GM23338 (cell line): ENCODE results near the gene IYD. TPM values are rescaled to one million over a fixed set of nuclear protein-coding genes. Genes with fewer than 3 reads are reported as not detected.

ENCODE experiments used
- ATAC-seq: fragments of 200-7000 bp; cut with Tn5 transposase; 3 replicates; pipeline ENCODE4 v1.9.1; 2020
- DNase-seq: peaks from one replicate; pipeline ENCODE4 v3.0.0-alpha.2; 2015; ENCODE audit warnings: low spot score
- H2AFZ ChIP-seq: fragments of 200-600 bp; sonication (generic); 2 replicates; pipeline ENCODE4 v1.8.0; 2016; ENCODE audit warnings: antibody characterized with exemption, mild to moderate bottlenecking, moderate library complexity
- H3F3A ChIP-seq: fragments of 200-600 bp; sonication (generic); replicated peaks from 2 replicates; pipeline ENCODE4 v1.8.0; 2017; ENCODE audit warnings: antibody characterized with exemption, mixed run types, low read depth
- H3K27ac ChIP-seq: fragments of 200-600 bp; sonication (generic); 2 replicates; pipeline ENCODE4 v1.6.1; 2016; ENCODE audit warnings: low read depth
- H3K27me3 ChIP-seq: fragments of 200-600 bp; sonication (generic); 2 replicates; pipeline ENCODE4 v1.8.0; 2016; ENCODE audit warnings: mild to moderate bottlenecking, mixed run types, moderate library complexity; ENCODE audit not compliant: insufficient read depth
- H3K36me3 ChIP-seq: fragments of 200-600 bp; sonication (generic); 2 replicates; pipeline ENCODE4 v1.8.0; 2016; ENCODE audit warnings: mild to moderate bottlenecking; ENCODE audit not compliant: insufficient read depth
- H3K4me1 ChIP-seq: fragments of 200-600 bp; sonication (generic); 2 replicates; pipeline ENCODE4 v1.8.0; 2016; ENCODE audit warnings: mild to moderate bottlenecking, moderate library complexity; ENCODE audit not compliant: insufficient read depth
- H3K4me2 ChIP-seq: fragments of 200-600 bp; sonication (generic); 2 replicates; pipeline ENCODE4 v1.7.1; 2017; ENCODE audit warnings: mixed run types
- H3K4me3 ChIP-seq: fragments of 200-600 bp; sonication (generic); 2 replicates; pipeline ENCODE4 v1.6.1; 2016; ENCODE audit warnings: mixed run types
- H3K79me2 ChIP-seq: fragments of 200-600 bp; sonication (generic); replicated peaks from 2 replicates; pipeline ENCODE4 v1.8.0; 2017; ENCODE audit warnings: mild to moderate bottlenecking; ENCODE audit not compliant: insufficient read depth
- H3K9me2 ChIP-seq: fragments of 200-600 bp; sonication (generic); 2 replicates; pipeline ENCODE4 v1.8.0; 2017; ENCODE audit not compliant: insufficient read depth
- H4K20me1 ChIP-seq: fragments of 200-600 bp; sonication (generic); replicated peaks from 2 replicates; pipeline ENCODE4 v1.8.0; 2017; ENCODE audit warnings: mild to moderate bottlenecking; ENCODE audit not compliant: insufficient read depth
- H3K27ac Mint-ChIP-seq: 2 replicates; pipeline ENCODE4 v1.8.0; 2020; ENCODE audit warnings: inconsistent platforms, mild to moderate bottlenecking, moderate library complexity, mixed read lengths
- H3K27me3 Mint-ChIP-seq: 3 replicates; pipeline ENCODE4 v1.8.0; 2022; ENCODE audit warnings: low read depth, mild to moderate bottlenecking, moderate library complexity, mixed read lengths, inconsistent platforms; ENCODE audit not compliant: insufficient read depth, poor library complexity
- H3K36me3 Mint-ChIP-seq: 3 replicates; pipeline ENCODE4 v1.8.0; 2021; ENCODE audit warnings: low read depth, mild to moderate bottlenecking, inconsistent platforms, moderate library complexity, mixed read lengths
- H3K4me1 Mint-ChIP-seq: 3 replicates; pipeline ENCODE4 v1.8.0; 2020; ENCODE audit warnings: mild to moderate bottlenecking, inconsistent platforms, mixed read lengths
- H3K4me3 Mint-ChIP-seq: 3 replicates; pipeline ENCODE4 v1.8.0; 2021; ENCODE audit warnings: moderate library complexity, mild to moderate bottlenecking, inconsistent platforms, mixed read lengths
- H3K9me3 Mint-ChIP-seq: 3 replicates; pipeline ENCODE4 v1.8.0; 2020; ENCODE audit warnings: moderate library complexity, mild to moderate bottlenecking, inconsistent platforms, mixed read lengths
- CREB1 ChIP-seq: fragments of 250-450 bp; sonication (Bioruptor Pico); IDR thresholded peaks from 2 replicates; pipeline ENCODE4 v1.5.0; 2020; ENCODE audit warnings: low read depth, mild to moderate bottlenecking, moderate library complexity
- CTCF ChIP-seq, 2 experiments: fragments of 200-600 bp in 1 of 2; sonication (generic) in 1 of 2; conservative IDR thresholded peaks; 2 replicates each; pipeline versions ENCODE4 v1.5.1 to v1.6.1; 2016 to 2017; ENCODE audit warnings: antibody characterized with exemption in 2 of 2, low read depth in 2 of 2, mild to moderate bottlenecking in 2 of 2, moderate library complexity in 1 of 2
- EZH2 ChIP-seq: fragments of 200-600 bp; sonication (generic); IDR thresholded peaks from one replicate; pipeline ENCODE4 v1.8.0; 2017; ENCODE audit warnings: antibody characterized with exemption, mild to moderate bottlenecking, low read depth; ENCODE audit not compliant: unreplicated experiment
- EZH2phosphoT487 ChIP-seq: fragments of 200-600 bp; sonication (generic); IDR thresholded peaks from one replicate; pipeline ENCODE4 v1.8.1; 2018; ENCODE audit warnings: antibody characterized with exemption; ENCODE audit not compliant: unreplicated experiment
- JUNB ChIP-seq: IDR thresholded peaks from one replicate; pipeline ENCODE4 v1.6.1; 2016; ENCODE audit warnings: antibody characterized with exemption; ENCODE audit not compliant: unreplicated experiment
- NANOG ChIP-seq: IDR thresholded peaks from 2 replicates; pipeline ENCODE4 v1.6.1; 2016; ENCODE audit warnings: antibody characterized with exemption, borderline replicate concordance
- POLR2AphosphoS5 ChIP-seq: IDR thresholded peaks from 2 replicates; pipeline ENCODE4 v1.6.1; 2016; ENCODE audit warnings: antibody characterized with exemption, low read depth
- STAT1 ChIP-seq: IDR thresholded peaks from one replicate; pipeline ENCODE4 v1.6.1; 2016; ENCODE audit warnings: antibody characterized with exemption; ENCODE audit not compliant: unreplicated experiment
- ZNF114 ChIP-seq: fragments of 250-450 bp; sonication (Bioruptor Pico); IDR thresholded peaks from 2 replicates; pipeline ENCODE4 v1.5.0; 2020; ENCODE audit warnings: mild to moderate bottlenecking, moderate library complexity
- ZNF331 ChIP-seq: fragments of 250-450 bp; sonication (Bioruptor Pico); IDR thresholded peaks from 2 replicates; pipeline ENCODE4 v1.5.0; 2020; ENCODE audit warnings: low read depth, mild to moderate bottlenecking, moderate library complexity
- polyA plus RNA-seq: library from polyadenylated mRNA; unstranded; fragments of >200 nt; fragmentation: Nextera tagmentation; extraction: Ambion mirVana; gene quantifications from 2 replicates; pipeline ENCODE4 v1.2.1, GENCODE V29; 2016
- total RNA-seq: library from RNA; depleted of rRNA; stranded (reverse); fragments of >200 nt; shearing (Covaris generic); gene quantifications from 2 replicates; pipeline ENCODE4 v1.2.3, GENCODE V29; 2014
- TF ChIP-seq, protein P1 (sequence below): IDR thresholded peaks from 2 replicates; pipeline ENCODE4 v1.6.1; 2016; ENCODE audit warnings: antibody characterized with exemption
- TF ChIP-seq, protein P2 (sequence below): fragments of 250-450 bp; sonication (Bioruptor Pico); IDR thresholded peaks from 2 replicates; pipeline ENCODE4 v1.5.0; 2020; ENCODE audit warnings: mild to moderate bottlenecking, moderate library complexity
- TF ChIP-seq, protein P3 (sequence below): IDR thresholded peaks from one replicate; pipeline ENCODE4 v1.6.1; 2018; ENCODE audit warnings: antibody characterized with exemption; ENCODE audit not compliant: unreplicated experiment

Gene IYD
- total and polyA plus RNA-seq, 2 experiments from 2014 or later, result not detected

- Mint-ChIP-seq H3K36me3 (no peaks in the 10 kb centered on the region), H3K27ac (no peak overlapping the region), H3K27me3 (no peaks in the 10 kb centered on the region), H3K4me3 (no peak overlapping the region), H3K4me1 (no peaks in the 10 kb centered on the region), H3K9me3 (peaks cover 4% of the 10 kb centered on the region; the same call in 2 of the 3 replicates)
- Histone ChIP-seq H4K20me1 (no peaks in the 10 kb centered on the region), H3K4me3 (no peak overlapping the region), H3K4me1 (no peaks in the 10 kb centered on the region), H3F3A (no peaks in the 10 kb centered on the region), H3K27me3 (no peaks in the 10 kb centered on the region), H3K9me2 (peaks cover 5% of the 10 kb centered on the region; the same call in 1 of the 2 replicates), H3K79me2 (no peaks in the 10 kb centered on the region), H2AFZ (no peak overlapping the region), H3K4me2 (no peak overlapping the region), H3K36me3 (no peaks in the 10 kb centered on the region), H3K27ac (no peak overlapping the region)
- TF ChIP-seq, protein P1, sequence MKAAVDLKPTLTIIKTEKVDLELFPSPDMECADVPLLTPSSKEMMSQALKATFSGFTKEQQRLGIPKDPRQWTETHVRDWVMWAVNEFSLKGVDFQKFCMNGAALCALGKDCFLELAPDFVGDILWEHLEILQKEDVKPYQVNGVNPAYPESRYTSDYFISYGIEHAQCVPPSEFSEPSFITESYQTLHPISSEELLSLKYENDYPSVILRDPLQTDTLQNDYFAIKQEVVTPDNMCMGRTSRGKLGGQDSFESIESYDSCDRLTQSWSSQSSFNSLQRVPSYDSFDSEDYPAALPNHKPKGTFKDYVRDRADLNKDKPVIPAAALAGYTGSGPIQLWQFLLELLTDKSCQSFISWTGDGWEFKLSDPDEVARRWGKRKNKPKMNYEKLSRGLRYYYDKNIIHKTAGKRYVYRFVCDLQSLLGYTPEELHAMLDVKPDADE, result no peak
- TF ChIP-seq STAT1 (no peak), CTCF (conservative IDR thresholded peaks at IDR 0.05; ENCODE audit: low read depth in 2 of 2) (no peak), CREB1 (CRISPR knock-in tag) (no peak), NANOG (no peak), EZH2 (no peak), ZNF114 (CRISPR knock-in tag) (no peak), JUNB (no peak), ZNF331 (CRISPR knock-in tag) (no peak), EZH2phosphoT487 (no peak), POLR2AphosphoS5 (no peak)
- TF ChIP-seq, protein P2, sequence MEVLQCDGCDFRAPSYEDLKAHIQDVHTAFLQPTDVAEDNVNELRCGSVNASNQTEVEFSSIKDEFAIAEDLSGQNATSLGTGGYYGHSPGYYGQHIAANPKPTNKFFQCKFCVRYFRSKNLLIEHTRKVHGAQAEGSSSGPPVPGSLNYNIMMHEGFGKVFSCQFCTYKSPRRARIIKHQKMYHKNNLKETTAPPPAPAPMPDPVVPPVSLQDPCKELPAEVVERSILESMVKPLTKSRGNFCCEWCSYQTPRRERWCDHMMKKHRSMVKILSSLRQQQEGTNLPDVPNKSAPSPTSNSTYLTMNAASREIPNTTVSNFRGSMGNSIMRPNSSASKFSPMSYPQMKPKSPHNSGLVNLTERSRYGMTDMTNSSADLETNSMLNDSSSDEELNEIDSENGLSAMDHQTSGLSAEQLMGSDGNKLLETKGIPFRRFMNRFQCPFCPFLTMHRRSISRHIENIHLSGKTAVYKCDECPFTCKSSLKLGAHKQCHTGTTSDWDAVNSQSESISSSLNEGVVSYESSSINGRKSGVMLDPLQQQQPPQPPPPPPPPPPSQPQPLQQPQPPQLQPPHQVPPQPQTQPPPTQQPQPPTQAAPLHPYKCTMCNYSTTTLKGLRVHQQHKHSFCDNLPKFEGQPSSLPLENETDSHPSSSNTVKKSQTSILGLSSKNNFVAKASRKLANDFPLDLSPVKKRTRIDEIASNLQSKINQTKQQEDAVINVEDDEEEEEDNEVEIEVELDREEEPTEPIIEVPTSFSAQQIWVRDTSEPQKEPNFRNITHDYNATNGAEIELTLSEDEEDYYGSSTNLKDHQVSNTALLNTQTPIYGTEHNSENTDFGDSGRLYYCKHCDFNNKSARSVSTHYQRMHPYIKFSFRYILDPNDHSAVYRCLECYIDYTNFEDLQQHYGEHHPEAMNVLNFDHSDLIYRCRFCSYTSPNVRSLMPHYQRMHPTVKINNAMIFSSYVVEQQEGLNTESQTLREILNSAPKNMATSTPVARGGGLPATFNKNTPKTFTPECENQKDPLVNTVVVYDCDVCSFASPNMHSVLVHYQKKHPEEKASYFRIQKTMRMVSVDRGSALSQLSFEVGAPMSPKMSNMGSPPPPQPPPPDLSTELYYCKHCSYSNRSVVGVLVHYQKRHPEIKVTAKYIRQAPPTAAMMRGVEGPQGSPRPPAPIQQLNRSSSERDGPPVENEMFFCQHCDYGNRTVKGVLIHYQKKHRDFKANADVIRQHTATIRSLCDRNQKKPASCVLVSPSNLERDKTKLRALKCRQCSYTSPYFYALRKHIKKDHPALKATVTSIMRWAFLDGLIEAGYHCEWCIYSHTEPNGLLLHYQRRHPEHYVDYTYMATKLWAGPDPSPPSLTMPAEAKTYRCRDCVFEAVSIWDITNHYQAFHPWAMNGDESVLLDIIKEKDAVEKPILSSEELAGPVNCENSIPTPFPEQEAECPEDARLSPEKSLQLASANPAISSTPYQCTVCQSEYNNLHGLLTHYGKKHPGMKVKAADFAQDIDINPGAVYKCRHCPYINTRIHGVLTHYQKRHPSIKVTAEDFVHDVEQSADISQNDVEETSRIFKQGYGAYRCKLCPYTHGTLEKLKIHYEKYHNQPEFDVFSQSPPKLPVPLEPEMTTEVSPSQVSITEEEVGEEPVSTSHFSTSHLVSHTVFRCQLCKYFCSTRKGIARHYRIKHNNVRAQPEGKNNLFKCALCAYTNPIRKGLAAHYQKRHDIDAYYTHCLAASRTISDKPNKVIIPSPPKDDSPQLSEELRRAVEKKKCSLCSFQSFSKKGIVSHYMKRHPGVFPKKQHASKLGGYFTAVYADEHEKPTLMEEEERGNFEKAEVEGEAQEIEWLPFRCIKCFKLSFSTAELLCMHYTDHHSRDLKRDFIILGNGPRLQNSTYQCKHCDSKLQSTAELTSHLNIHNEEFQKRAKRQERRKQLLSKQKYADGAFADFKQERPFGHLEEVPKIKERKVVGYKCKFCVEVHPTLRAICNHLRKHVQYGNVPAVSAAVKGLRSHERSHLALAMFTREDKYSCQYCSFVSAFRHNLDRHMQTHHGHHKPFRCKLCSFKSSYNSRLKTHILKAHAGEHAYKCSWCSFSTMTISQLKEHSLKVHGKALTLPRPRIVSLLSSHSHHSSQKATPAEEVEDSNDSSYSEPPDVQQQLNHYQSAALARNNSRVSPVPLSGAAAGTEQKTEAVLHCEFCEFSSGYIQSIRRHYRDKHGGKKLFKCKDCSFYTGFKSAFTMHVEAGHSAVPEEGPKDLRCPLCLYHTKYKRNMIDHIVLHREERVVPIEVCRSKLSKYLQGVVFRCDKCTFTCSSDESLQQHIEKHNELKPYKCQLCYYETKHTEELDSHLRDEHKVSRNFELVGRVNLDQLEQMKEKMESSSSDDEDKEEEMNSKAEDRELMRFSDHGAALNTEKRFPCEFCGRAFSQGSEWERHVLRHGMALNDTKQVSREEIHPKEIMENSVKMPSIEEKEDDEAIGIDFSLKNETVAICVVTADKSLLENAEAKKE, result no peak
- TF ChIP-seq, protein P3, sequence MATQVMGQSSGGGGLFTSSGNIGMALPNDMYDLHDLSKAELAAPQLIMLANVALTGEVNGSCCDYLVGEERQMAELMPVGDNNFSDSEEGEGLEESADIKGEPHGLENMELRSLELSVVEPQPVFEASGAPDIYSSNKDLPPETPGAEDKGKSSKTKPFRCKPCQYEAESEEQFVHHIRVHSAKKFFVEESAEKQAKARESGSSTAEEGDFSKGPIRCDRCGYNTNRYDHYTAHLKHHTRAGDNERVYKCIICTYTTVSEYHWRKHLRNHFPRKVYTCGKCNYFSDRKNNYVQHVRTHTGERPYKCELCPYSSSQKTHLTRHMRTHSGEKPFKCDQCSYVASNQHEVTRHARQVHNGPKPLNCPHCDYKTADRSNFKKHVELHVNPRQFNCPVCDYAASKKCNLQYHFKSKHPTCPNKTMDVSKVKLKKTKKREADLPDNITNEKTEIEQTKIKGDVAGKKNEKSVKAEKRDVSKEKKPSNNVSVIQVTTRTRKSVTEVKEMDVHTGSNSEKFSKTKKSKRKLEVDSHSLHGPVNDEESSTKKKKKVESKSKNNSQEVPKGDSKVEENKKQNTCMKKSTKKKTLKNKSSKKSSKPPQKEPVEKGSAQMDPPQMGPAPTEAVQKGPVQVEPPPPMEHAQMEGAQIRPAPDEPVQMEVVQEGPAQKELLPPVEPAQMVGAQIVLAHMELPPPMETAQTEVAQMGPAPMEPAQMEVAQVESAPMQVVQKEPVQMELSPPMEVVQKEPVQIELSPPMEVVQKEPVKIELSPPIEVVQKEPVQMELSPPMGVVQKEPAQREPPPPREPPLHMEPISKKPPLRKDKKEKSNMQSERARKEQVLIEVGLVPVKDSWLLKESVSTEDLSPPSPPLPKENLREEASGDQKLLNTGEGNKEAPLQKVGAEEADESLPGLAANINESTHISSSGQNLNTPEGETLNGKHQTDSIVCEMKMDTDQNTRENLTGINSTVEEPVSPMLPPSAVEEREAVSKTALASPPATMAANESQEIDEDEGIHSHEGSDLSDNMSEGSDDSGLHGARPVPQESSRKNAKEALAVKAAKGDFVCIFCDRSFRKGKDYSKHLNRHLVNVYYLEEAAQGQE, result no peak
- no peak for DNase-seq
- ATAC-seq, result no peak
Measured at GRCh38 chr6:150410399-150410798, 41.6 kb downstream of the IYD start.
